ENCODE measurements around the gene CEP78.

CEP78 gene

GRCh38 chr9:78288214-78288892, 52.5 kb downstream of the CEP78 start:
- no peak for DNase-seq

GRCh38 chr9:78289474-78289873, 53.6 kb downstream of the CEP78 start:
- DNase-seq: no peak

- no peak for DNase-seq
Observed at GRCh38 chr9:78291240-78291925, 55.5 kb downstream of the CEP78 start.

- no peak for DNase-seq
Observed at GRCh38 chr9:78292026-78292425, 56.2 kb downstream of the CEP78 start.

- DNase-seq: no peak
Observed at GRCh38 chr9:78292716-78293497, 57.0 kb downstream of the CEP78 start.

- DNase-seq: no peak
Observed at GRCh38 chr9:78294290-78295176, 58.7 kb downstream of the CEP78 start.

- no peak for DNase-seq
Observed at GRCh38 chr9:78295177-78295575, 59.3 kb downstream of the CEP78 start.

- no peak for DNase-seq
Observed at GRCh38 chr9:78295731-78296130, 59.9 kb downstream of the CEP78 start.

GRCh38 chr9:78296201-78296892, 60.5 kb downstream of the CEP78 start:
- peak; percentile 33 for DNase-seq

GRCh38 chr9:78296893-78297671, 61.2 kb downstream of the CEP78 start, which contains the start of gene PSAT1:
TSS of gene PSAT1 (plus strand) at chr9:78297125. CDS start at chr9:78297211, 86 bp downstream.
- peak; percentile 87 for DNase-seq

- peak; percentile 24 for DNase-seq
Observed at GRCh38 chr9:78297672-78297961, 61.7 kb downstream of the CEP78 start.

- DNase-seq: no peak
Observed at GRCh38 chr9:78298046-78298765, 62.3 kb downstream of the CEP78 start.

- no peak for DNase-seq
Observed at GRCh38 chr9:78300209-78300608, 64.3 kb downstream of the CEP78 start.

- DNase-seq: no peak
Observed at GRCh38 chr9:78301466-78301865, 65.6 kb downstream of the CEP78 start.

- DNase-seq: no peak
Observed at GRCh38 chr9:78303377-78304062, 67.6 kb downstream of the CEP78 start.

GRCh38 chr9:78304357-78304756, 68.5 kb downstream of the CEP78 start:
- no peak for DNase-seq

- no peak for DNase-seq
Observed at GRCh38 chr9:78306222-78307076, 70.6 kb downstream of the CEP78 start.

GRCh38 chr9:78307360-78307759, 71.5 kb downstream of the CEP78 start:
- no peak for DNase-seq

- DNase-seq: no peak
Observed at GRCh38 chr9:78309066-78309465, 73.2 kb downstream of the CEP78 start.

Measured in NCI-H2227 treated with DMSO at 0.1 percent for 48 hours (cell line).